ENCODE measurements around the gene KRT40. TPM values are rescaled to one million over a fixed set of nuclear protein-coding genes. Genes with fewer than 3 reads are reported as not detected.

KRT40 gene
- total and polyA plus RNA-seq, 2 experiments from 2014 or later = 0.33 TPM; not detected in 1

DNA sequence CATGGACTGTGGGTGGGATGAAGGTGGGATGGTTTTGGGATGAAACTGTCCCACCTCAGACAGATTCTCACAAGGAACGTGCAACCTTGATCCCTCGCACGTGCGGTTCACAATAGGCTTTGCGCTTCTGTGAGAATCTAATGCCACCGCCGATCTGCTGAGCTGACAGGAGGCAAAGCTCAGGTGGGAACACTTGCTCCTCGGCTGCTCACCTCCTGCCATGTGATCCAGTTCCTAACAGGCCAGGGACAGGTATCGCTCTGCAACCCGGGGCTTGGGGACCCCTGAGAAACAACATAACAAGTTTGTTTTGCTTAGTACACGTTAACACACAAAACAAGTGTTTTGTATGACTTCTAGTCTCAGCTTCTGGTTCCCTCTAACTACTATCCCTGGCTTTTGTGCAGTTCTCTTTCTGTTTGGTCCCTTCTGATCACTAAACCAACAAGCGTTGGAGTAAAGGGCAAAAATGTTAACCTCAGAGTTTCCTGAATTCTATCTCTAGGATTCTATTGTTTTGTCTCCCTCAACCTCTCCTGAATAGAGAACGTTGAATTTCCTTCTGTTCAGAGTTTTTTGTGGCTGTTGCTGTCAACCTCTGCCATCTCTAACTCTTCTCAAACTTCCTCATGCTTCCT, 32.6 kb upstream of the KRT40 start:
- no peak overlapping the region for H3K4me2 ChIP-seq

DNA sequence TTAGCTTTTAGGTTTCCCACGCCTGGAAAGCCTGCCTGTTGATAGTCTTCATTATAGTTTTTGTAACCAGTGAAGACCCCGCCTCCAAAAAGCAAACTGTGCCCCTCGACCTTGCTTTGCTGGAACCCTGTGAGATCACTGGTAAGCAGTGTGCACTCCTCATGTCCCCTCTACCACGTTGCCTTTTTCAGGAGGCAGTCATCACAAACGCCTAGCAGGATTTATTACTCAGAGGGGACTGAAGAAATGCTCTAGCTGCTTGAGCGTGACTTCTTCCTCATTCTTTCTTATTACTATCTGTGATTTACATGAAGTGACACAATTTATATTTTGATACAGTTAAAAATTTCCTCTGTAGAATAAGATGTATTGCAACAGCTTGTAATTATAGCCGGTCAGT, 31.3 kb upstream of the KRT40 start:
- H3K4me1 ChIP-seq (ENCODE audit: insufficient read depth) = no peaks in the 10 kb centered on the region
- no peak overlapping the region for H2AFZ ChIP-seq
- H4K20me1 ChIP-seq (ENCODE audit: insufficient read depth, poor library complexity, severe bottlenecking) = no peaks in the 10 kb centered on the region
- no peaks in the 10 kb centered on the region for H3K9me3 ChIP-seq (ENCODE audit: low read depth)
- H3K9me2 ChIP-seq (replicated peaks; ENCODE audit: insufficient read depth) = no peaks in the 10 kb centered on the region
- H3K36me3 ChIP-seq (replicated peaks; ENCODE audit: insufficient read depth, low read depth) = no peaks in the 10 kb centered on the region
- WGBS (ENCODE audit: low lambda C conversion rate, missing lambda C conversion rate) = 80% methylated on average over 7 of the region's 7 CpGs
- no peaks in the 10 kb centered on the region for H3K27me3 ChIP-seq
- DNase-seq (ENCODE audit: low spot score) = no peak
- no peaks in the 10 kb centered on the region for H3K79me2 ChIP-seq
- no peak overlapping the region for H3K4me2 ChIP-seq
- no peak overlapping the region for H3K27ac ChIP-seq
- TF ChIP-seq EZH2 (IDR thresholded peaks at IDR 0.05; ENCODE audit: borderline replicate concordance) (no peak), EZH2phosphoT487 (IDR thresholded peaks at IDR 0.05; ENCODE audit: low read depth, severe bottlenecking, unreplicated experiment) (no peak)
- TF ChIP-seq, protein P1, sequence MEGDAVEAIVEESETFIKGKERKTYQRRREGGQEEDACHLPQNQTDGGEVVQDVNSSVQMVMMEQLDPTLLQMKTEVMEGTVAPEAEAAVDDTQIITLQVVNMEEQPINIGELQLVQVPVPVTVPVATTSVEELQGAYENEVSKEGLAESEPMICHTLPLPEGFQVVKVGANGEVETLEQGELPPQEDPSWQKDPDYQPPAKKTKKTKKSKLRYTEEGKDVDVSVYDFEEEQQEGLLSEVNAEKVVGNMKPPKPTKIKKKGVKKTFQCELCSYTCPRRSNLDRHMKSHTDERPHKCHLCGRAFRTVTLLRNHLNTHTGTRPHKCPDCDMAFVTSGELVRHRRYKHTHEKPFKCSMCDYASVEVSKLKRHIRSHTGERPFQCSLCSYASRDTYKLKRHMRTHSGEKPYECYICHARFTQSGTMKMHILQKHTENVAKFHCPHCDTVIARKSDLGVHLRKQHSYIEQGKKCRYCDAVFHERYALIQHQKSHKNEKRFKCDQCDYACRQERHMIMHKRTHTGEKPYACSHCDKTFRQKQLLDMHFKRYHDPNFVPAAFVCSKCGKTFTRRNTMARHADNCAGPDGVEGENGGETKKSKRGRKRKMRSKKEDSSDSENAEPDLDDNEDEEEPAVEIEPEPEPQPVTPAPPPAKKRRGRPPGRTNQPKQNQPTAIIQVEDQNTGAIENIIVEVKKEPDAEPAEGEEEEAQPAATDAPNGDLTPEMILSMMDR (IDR thresholded peaks at IDR 0.05; ENCODE audit: poor library complexity) = no peak
- H3K4me3 ChIP-seq = no peak overlapping the region

More for the DNA sequence above, 32.6 kb upstream of the KRT40 start:
- Histone ChIP-seq H4K20me1 (ENCODE audit: insufficient read depth, poor library complexity, severe bottlenecking) (no peaks in the 10 kb centered on the region), H3K79me2 (no peaks in the 10 kb centered on the region), H3K4me3 (no peak overlapping the region), H3K4me1 (ENCODE audit: insufficient read depth) (no peaks in the 10 kb centered on the region), H3K9me2 (replicated peaks; ENCODE audit: insufficient read depth) (no peaks in the 10 kb centered on the region), H3K9me3 (ENCODE audit: low read depth) (no peaks in the 10 kb centered on the region), H2AFZ (no peak overlapping the region), H3K36me3 (replicated peaks; ENCODE audit: insufficient read depth, low read depth) (no peaks in the 10 kb centered on the region), H3K27ac (no peak overlapping the region), H3K27me3 (no peaks in the 10 kb centered on the region)
- 84% methylated on average over 13 of the region's 13 CpGs for WGBS (ENCODE audit: low lambda C conversion rate, missing lambda C conversion rate)
- DNase-seq (ENCODE audit: low spot score) = no peak
- no peak for TF ChIP-seq EZH2 (IDR thresholded peaks at IDR 0.05; ENCODE audit: borderline replicate concordance)

DNA sequence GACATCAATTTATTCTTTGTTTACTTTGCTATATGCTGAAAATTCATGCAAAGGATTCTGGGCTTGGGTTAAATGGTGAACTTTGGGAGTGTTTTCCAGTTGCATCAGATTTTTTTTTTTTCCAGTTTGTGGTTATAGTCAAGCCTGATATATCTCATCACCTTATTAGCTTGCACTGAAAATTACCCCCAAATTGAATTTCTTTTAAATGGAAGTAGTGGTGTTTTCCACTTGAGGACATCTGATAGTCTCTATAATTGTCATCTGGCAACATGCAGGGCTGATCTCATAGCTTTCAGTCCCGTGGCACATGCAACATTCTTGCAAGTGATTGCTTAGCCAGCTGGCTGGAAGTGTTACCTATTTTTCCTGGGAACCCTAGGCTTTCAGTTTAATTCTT, 29.5 kb upstream of the KRT40 start:
- no peaks in the 10 kb centered on the region for H4K20me1 ChIP-seq (ENCODE audit: insufficient read depth, poor library complexity, severe bottlenecking)
- H3K79me2 ChIP-seq = no peaks in the 10 kb centered on the region
- no peak overlapping the region for H3K4me3 ChIP-seq
- H3K9me3 ChIP-seq (ENCODE audit: low read depth) = no peaks in the 10 kb centered on the region
- no peaks in the 10 kb centered on the region for H3K36me3 ChIP-seq (replicated peaks; ENCODE audit: insufficient read depth, low read depth)
- no peak overlapping the region for H2AFZ ChIP-seq
- H3K4me1 ChIP-seq (ENCODE audit: insufficient read depth) = peaks cover 6% of the 10 kb centered on the region
- DNase-seq (ENCODE audit: low spot score) = peak; percentile 9
- TF ChIP-seq, protein P1 (IDR thresholded peaks at IDR 0.05; ENCODE audit: poor library complexity) = no peak
- TF ChIP-seq EZH2phosphoT487 (IDR thresholded peaks at IDR 0.05; ENCODE audit: low read depth, severe bottlenecking, unreplicated experiment) = no peak
- no peak for TF ChIP-seq EZH2 (IDR thresholded peaks at IDR 0.05; ENCODE audit: borderline replicate concordance)
- H3K27ac ChIP-seq = no peak overlapping the region
- H3K4me2 ChIP-seq = no peak overlapping the region
- 50% methylated on average over 1 of the region's 1 CpG for WGBS (ENCODE audit: low lambda C conversion rate, missing lambda C conversion rate)
- no peaks in the 10 kb centered on the region for H3K9me2 ChIP-seq (replicated peaks; ENCODE audit: insufficient read depth)
- no peaks in the 10 kb centered on the region for H3K27me3 ChIP-seq

DNA sequence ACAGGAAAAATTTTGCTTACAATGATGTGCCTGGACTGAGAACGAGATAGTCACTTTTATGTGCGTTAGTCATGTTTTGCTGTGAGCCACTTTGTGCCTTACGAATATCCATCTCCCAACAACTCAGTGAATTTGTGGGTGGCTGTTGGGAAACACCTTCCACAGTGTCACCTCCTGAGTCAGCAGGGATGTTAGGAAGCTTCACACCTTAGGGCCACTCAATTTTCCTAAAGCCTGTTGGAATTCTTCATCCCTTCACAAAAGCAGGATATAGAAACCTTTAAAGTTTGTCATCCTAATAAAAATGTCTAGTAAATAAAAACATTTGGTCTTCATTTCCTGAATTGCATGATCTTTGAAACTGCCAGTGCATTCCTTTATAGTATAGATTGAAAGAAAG, 29.1 kb upstream of the KRT40 start:
- no peaks in the 10 kb centered on the region for H3K9me3 ChIP-seq (ENCODE audit: low read depth)
- TF ChIP-seq EZH2 (IDR thresholded peaks at IDR 0.05; ENCODE audit: borderline replicate concordance) = no peak
- no peak for TF ChIP-seq EZH2phosphoT487 (IDR thresholded peaks at IDR 0.05; ENCODE audit: low read depth, severe bottlenecking, unreplicated experiment)
- TF ChIP-seq, protein P1 (IDR thresholded peaks at IDR 0.05; ENCODE audit: poor library complexity) = no peak
- 54% methylated on average over 3 of the region's 3 CpGs for WGBS (ENCODE audit: low lambda C conversion rate, missing lambda C conversion rate)
- H3K9me2 ChIP-seq (replicated peaks; ENCODE audit: insufficient read depth) = no peaks in the 10 kb centered on the region
- no peaks in the 10 kb centered on the region for H4K20me1 ChIP-seq (ENCODE audit: insufficient read depth, poor library complexity, severe bottlenecking)
- peaks cover 6% of the 10 kb centered on the region for H3K4me1 ChIP-seq (ENCODE audit: insufficient read depth)
- no peak for DNase-seq (ENCODE audit: low spot score)
- H3K27ac ChIP-seq = no peak overlapping the region
- H3K4me3 ChIP-seq = no peak overlapping the region
- H3K4me2 ChIP-seq = no peak overlapping the region
- no peaks in the 10 kb centered on the region for H3K27me3 ChIP-seq
- H3K79me2 ChIP-seq = no peaks in the 10 kb centered on the region
- H2AFZ ChIP-seq = no peak overlapping the region
- no peaks in the 10 kb centered on the region for H3K36me3 ChIP-seq (replicated peaks; ENCODE audit: insufficient read depth, low read depth)

All from hepatocyte (in vitro differentiated cells).